SJSA1 (cell line): ENCODE results near the gene MEN1. TPM values are rescaled to one million over a fixed set of nuclear protein-coding genes. Genes with fewer than 3 reads are reported as not detected.

ENCODE experiments used
- DNase-seq, 2 experiments: peaks; one replicate each; pipeline ENCODE4 v3.0.0-alpha.2; 2015 to 2020; ENCODE audit warnings: low spot score in 2 of 2, low read depth in 1 of 2
- H3K27ac ChIP-seq: fragments of 250-450 bp; sonication (Bioruptor Pico); 2 replicates; pipeline ENCODE4 v1.5.1; 2020; ENCODE audit warnings: mild to moderate bottlenecking, moderate library complexity
- H3K27me3 ChIP-seq: fragments of 250-450 bp; sonication (Bioruptor Pico); replicated peaks from 2 replicates; pipeline ENCODE4 v1.5.1; 2020; ENCODE audit warnings: mild to moderate bottlenecking, moderate library complexity
- H3K36me3 ChIP-seq: fragments of 250-450 bp; sonication (Bioruptor Pico); 2 replicates; pipeline ENCODE4 v1.5.1; 2020; ENCODE audit warnings: mild to moderate bottlenecking
- H3K4me1 ChIP-seq: fragments of 250-450 bp; sonication (Bioruptor Pico); replicated peaks from 2 replicates; pipeline ENCODE4 v1.6.1; 2021; ENCODE audit warnings: mild to moderate bottlenecking
- H3K4me3 ChIP-seq: fragments of 250-450 bp; sonication (Bioruptor Pico); 2 replicates; pipeline ENCODE4 v1.5.1; 2020; ENCODE audit warnings: mild to moderate bottlenecking
- H3K9me3 ChIP-seq: fragments of 250-450 bp; sonication (Bioruptor Pico); replicated peaks from 2 replicates; pipeline ENCODE4 v1.5.1; 2020; ENCODE audit warnings: mild to moderate bottlenecking
- total RNA-seq: library from RNA; depleted of rRNA; stranded (reverse); fragments of >200 nt; shearing (Covaris generic); gene quantifications from 2 replicates; pipeline ENCODE4 v1.2.3, GENCODE V29; 2014; rRNA removed

MEN1 gene
- total RNA-seq, 1 experiment from 2014 or later: 22.0 TPM

DNA sequence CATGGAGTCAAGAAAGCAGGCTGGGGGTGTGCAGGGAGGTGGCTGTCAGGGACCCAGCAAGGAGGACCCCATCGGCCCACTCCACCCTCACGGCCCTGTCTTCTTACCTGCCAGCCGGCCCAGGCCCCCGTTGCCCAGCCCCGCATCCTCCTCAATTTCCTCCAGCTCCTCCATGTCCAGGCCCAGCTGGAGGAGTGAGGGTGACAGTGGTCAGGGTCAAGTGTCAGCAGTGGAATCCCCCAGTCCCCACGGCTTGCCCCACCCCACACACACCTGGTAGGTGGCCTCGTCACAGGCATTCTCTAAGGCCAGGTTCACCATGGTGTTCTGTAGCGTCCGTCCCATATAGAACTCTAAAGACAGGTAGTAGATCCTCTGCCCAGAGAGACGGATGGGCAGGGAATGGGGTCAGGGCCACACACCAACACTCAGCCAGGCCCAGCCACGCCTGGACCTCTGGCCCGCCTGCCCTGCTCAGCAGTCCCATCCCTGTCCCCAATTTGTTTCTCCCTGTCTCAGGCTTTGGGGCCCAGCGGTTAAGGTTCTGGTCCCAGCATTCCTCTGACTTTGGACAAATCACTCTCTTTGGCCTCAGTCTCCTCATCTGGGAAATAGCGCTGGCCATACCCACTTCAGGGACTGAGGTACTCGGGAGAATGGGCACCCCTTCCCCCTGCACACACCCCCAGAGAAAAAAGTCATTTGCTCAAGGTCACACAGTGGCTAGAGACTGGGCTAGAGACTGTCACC, 51.8 kb downstream of the MEN1 start:
- Histone ChIP-seq H3K27ac (no peak overlapping the region), H3K4me1 (peaks cover 30% of the 10 kb centered on the region), H3K9me3 (no peaks in the 10 kb centered on the region), H3K27me3 (no peaks in the 10 kb centered on the region), H3K4me3 (no peak overlapping the region), H3K36me3 (peaks cover 37% of the 10 kb centered on the region)
- DNase-seq: no peak

DNA sequence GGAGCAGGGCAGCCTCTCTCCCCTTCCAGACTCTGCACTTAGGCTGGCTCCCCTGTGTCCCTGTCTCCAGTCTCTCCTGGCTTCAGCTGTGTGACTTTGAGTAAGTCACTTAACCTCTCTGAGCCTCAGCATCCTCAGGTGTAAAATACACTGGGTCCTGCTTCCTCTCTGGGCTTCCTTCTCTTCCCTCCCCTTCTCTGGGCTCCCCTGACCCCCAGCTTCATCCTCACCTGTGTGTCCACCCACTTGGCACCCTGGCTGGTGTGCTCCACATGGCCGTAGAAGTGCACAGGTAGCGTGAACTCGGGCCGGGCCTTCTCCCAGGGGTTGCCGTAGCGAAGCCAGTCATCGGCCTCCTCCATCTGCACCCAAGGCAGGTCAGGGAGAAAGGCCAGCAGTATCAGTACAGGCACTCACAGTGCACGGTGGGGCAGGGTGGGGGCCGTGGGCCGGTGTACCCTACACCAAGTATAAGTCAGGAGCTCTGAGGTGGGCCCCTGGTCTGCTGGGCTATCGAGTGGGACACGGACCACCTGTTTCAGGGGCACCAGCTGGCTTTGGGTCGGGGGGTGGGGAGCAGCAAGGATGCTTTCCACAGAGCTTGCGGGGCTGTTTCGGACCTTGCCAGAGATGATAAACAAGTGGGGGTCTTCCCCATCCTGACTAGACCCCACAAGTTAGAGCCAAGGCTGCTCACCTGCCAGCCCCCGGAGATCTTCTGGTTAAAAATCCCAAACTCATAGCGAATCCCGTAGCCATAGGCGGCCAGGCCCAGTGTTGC, 52.6 kb downstream of the MEN1 start:
- no peaks in the 10 kb centered on the region for H3K9me3 ChIP-seq
- peak in 1 of 2 experiments; percentile 52 for DNase-seq
- H3K36me3 ChIP-seq: peaks cover 29% of the 10 kb centered on the region
- no peak overlapping the region for H3K27ac ChIP-seq
- H3K4me1 ChIP-seq: peaks cover 22% of the 10 kb centered on the region
- H3K27me3 ChIP-seq: no peaks in the 10 kb centered on the region
- no peak overlapping the region for H3K4me3 ChIP-seq

DNA sequence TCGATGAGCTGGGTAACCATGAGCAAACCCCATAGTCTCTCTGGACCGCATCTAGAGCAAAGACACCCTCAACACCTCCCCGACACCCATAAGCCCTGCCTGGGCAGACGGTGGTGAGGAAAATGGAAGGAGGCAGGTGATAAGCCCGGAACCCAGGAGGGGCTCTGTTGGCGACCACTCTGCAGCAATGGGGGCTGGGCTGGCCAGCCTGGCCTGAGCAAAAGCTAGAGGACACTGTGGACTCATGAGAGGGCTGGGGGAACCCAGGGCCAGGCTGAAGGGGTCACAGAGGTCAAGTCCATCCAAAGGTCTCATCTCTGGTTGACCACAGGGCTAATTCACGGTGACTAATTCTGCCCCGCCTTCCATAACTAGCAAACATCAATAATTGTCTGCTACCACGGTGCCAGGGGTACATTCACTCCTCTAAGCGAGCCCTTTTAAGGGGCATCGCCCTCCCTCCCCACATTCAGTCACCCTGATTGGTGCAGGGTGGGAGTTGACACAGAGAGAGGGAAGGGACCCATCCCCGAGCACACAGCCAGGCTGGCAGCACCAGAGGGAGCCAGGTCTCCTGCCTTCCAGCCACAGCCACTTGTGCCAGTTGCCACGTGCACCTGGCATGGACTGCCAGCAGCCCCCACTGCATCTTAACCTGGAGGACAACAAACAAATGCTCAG, 54.5 kb downstream of the MEN1 start:
- H3K36me3 ChIP-seq: peaks cover 13% of the 10 kb centered on the region
- no peak for DNase-seq

DNA sequence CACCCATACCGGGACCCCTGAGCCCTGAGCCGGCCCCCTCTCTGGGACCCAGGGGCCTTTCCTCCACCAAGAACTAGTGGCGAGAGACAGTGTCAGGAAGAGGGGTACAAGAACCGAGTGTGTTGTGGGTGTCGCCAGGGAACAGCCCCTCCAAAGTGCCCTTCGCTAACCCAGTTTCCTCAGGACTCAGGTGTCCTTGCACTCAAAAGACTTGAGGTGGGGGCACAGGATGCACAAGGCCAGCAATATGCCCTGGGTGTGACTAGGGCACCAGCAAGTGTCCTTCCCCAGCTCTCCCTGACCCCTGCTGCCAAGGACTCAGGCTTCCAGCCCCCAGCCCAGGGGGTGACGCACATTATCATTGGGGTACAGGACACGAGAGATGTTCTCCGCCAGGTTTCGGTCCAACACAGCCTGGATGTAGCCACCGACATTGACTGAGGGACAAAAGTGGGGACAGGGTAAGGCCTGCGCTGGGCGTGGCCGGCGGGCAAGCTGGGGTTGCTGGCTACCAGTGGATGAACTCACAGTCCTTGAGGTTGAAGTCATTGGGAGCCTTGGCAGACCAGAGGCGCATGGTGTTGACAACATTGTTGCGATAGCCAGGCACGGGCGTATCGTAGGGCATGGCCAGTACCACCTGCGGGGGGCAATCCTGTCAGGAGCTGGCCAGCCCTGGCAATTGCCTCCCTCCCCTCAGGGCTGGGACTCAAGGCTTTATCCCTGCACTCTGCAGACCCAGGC, 55.3 kb downstream of the MEN1 start:
- Histone ChIP-seq H3K4me3 (no peak overlapping the region), H3K36me3 (peaks cover 6% of the 10 kb centered on the region), H3K9me3 (no peaks in the 10 kb centered on the region), H3K27me3 (no peaks in the 10 kb centered on the region), H3K4me1 (0 out of 2 replicates have a peak, but pooled peaks cover 9% of the 10 kb centered on the region), H3K27ac (no peak overlapping the region)
- DNase-seq: no peak

More for the DNA sequence above, 54.5 kb downstream of the MEN1 start:
- 0 out of 2 replicates have a peak, but pooled peaks cover 9% of the 10 kb centered on the region for H3K4me1 ChIP-seq
- H3K4me3 ChIP-seq: no peak overlapping the region
- no peaks in the 10 kb centered on the region for H3K9me3 ChIP-seq
- H3K27me3 ChIP-seq: no peaks in the 10 kb centered on the region
- H3K27ac ChIP-seq: no peak overlapping the region

DNA sequence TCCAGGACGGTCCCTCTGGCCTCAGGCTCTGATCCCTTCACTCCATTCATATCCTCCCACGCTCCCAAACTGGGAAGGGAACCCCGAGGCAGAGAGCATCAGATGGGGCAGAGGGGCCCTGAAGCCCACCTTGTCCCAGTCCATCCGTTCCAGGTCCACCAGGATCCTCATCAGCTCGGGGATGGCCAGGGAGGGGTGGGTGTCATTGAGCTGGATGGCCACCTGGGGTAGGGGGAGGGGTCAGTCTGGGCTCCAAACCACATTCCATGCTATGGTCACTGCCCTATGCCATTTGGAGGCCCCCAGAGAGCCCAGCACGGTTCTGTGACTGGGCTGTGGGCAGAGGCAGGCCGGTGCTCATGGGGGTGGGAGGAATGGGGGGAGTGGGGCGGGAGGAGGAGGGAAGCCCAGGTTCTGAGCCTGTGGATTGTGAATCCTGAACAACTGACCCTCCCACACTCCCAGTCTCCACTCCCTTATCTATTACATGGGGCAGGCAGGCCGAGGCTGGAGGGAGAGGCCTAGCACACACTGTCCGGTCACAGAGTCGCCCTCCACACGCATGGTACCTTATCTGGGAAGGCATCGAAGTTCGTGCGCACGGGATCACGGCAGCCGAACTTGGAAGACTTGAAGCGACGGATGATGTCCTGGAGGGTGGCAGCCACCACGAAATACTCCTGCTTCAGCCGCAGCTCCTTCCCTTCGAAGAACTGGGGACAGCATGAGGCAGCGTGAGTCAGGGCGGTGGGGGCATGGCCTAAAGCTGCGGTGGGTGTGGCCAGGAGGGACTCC, 56.0 kb downstream of the MEN1 start:
- H3K27me3 ChIP-seq: no peaks in the 10 kb centered on the region
- H3K27ac ChIP-seq: no peak overlapping the region
- H3K9me3 ChIP-seq: no peaks in the 10 kb centered on the region
- DNase-seq: no peak
- H3K4me1 ChIP-seq: 0 out of 2 replicates have a peak, but pooled peaks cover 9% of the 10 kb centered on the region
- H3K36me3 ChIP-seq: peaks cover 3% of the 10 kb centered on the region; the same call in 1 of the 2 replicates
- H3K4me3 ChIP-seq: no peak overlapping the region

Other genes starting within 250 kb of the MEN1 start
- gene SLC22A12, start 219.3 kb downstream of the MEN1 start, total RNA-seq: not detected in 2 replicates
- not detected in 2 replicates for gene NRXN2, start 87.4 kb downstream of the MEN1 start, total RNA-seq
- 0.08 and 3.1 TPM in 2 replicates for gene RASGRP2, start 66.4 kb downstream of the MEN1 start, total RNA-seq
- gene PYGM, start 50.6 kb downstream of the MEN1 start, total RNA-seq: 0.45 TPM in 1 of 2 replicates, not detected in the other
- 154 and 170 TPM in 2 replicates for gene SF1, start 32.0 kb downstream of the MEN1 start, total RNA-seq
- 19.2 and 22.9 TPM in 2 replicates for gene MAP4K2, start 7.3 kb downstream of the MEN1 start, total RNA-seq
- gene CDC42BPG, start 34.1 kb upstream of the MEN1 start, total RNA-seq: 0.03 TPM in 1 of 2 replicates, not detected in the other
- gene EHD1, start 68.1 kb upstream of the MEN1 start, total RNA-seq: 75.2 and 85.7 TPM in 2 replicates
- gene ATG2A, start 106.7 kb upstream of the MEN1 start, total RNA-seq: 22.5 and 23.2 TPM in 2 replicates
- gene PPP2R5B, start 114.1 kb upstream of the MEN1 start, total RNA-seq: 20.6 and 30.6 TPM in 2 replicates
- not detected in 2 replicates for gene GPHA2, start 125.3 kb upstream of the MEN1 start, total RNA-seq
- gene MAJIN, start 161.6 kb upstream of the MEN1 start, total RNA-seq: not detected in 2 replicates
- gene BATF2, start 186.4 kb upstream of the MEN1 start, total RNA-seq: not detected in 2 replicates
- gene ARL2, start 203.6 kb upstream of the MEN1 start, total RNA-seq: 155 and 222 TPM in 2 replicates
- gene SNX15, start 216.9 kb upstream of the MEN1 start, total RNA-seq: 35.3 and 36.9 TPM in 2 replicates
- gene SAC3D1, start 230.7 kb upstream of the MEN1 start, total RNA-seq: 35.8 and 69.9 TPM in 2 replicates
- not detected in 2 replicates for gene NAALADL1, start 248.0 kb upstream of the MEN1 start, total RNA-seq